HEK293T (cell line): ENCODE data around the gene ZBTB34.

Source experiments
- ARNT ChIP-seq: fragments of 450-650 bp; IDR thresholded peaks from 2 replicates; pipeline ENCODE4 v1.6.1; 2017; ENCODE audit warnings: mild to moderate bottlenecking
- BHLHE40 ChIP-seq: fragments of 450-650 bp; IDR thresholded peaks from 2 replicates; pipeline ENCODE4 v1.6.1; 2016; ENCODE audit warnings: mild to moderate bottlenecking, moderate library complexity, borderline replicate concordance
- FOXA1 ChIP-seq: fragments of 450-650 bp; IDR thresholded peaks from 2 replicates; pipeline ENCODE4 v1.6.1; 2016; ENCODE audit warnings: mild to moderate bottlenecking
- HDGF ChIP-seq: fragments of 450-650 bp; IDR thresholded peaks from 2 replicates; pipeline ENCODE4 v1.6.1; 2017; ENCODE audit warnings: antibody characterized with exemption, borderline replicate concordance
- SP1 ChIP-seq: fragments of 450-650 bp; IDR thresholded peaks from 2 replicates; pipeline ENCODE4 v1.6.1; 2017
- SUZ12 ChIP-seq: fragments of 450-650 bp; IDR thresholded peaks from 2 replicates; pipeline ENCODE4 v1.6.1; 2016; ENCODE audit warnings: mild to moderate bottlenecking
- TARDBP ChIP-seq: fragments of 450-650 bp; IDR thresholded peaks from 2 replicates; pipeline ENCODE4 v1.6.1; 2016
- TF ChIP-seq, protein P1 (sequence below): fragments of 450-650 bp; IDR thresholded peaks from 2 replicates; pipeline ENCODE4 v1.6.1; 2016

DNA sequence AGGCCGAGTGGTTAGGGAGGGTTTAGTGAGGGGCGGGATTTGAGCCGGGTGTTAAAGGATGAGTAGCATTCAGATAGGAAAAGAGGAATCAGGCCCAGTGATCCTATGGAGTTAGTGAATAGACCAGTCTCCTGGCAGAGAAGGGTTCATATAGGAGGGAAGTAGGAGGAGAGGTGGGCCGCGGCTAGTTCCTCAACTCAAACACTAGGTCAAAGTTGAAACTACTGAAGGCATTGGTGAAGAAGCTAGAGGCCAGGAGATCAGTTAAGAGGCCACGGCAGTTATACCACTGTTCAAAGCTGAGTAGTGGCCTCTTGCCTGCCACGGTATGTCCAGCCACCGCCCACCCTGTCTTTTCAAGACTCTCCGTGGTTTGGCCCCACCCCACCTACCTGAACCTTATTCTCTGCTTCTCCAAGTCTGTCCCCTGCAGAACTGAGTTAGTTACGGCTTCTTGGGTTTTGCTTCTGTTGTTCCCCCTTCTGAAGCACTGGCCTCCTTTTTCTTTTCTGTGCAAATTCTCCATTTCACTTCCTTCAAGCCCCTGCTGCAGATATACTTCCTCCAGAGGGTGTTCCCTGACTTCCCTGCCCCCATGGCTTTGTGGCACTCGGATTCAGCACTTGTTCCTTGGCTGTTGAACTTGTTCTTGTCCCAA, 1.8 kb downstream of the ZBTB34 start:
- TF ChIP-seq FOXA1 = no peak
- no peak for TF ChIP-seq TARDBP
- no peak for TF ChIP-seq SP1
- no peak for TF ChIP-seq ARNT
- TF ChIP-seq SUZ12 = no peak
- TF ChIP-seq, protein P1, sequence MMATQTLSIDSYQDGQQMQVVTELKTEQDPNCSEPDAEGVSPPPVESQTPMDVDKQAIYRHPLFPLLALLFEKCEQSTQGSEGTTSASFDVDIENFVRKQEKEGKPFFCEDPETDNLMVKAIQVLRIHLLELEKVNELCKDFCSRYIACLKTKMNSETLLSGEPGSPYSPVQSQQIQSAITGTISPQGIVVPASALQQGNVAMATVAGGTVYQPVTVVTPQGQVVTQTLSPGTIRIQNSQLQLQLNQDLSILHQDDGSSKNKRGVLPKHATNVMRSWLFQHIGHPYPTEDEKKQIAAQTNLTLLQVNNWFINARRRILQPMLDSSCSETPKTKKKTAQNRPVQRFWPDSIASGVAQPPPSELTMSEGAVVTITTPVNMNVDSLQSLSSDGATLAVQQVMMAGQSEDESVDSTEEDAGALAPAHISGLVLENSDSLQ = no peak
- TF ChIP-seq HDGF = no peak
- no peak for TF ChIP-seq BHLHE40
